ENCODE results near the gene HMOX2. TPM values are rescaled to one million over a fixed set of nuclear protein-coding genes. Genes with fewer than 3 reads are reported as not detected.

Gene HMOX2
- 10 to 100 TPM; 84.4 to 88.4 TPM for total RNA-seq

- peaks cover 33% of the 10 kb centered on the region for H3K4me1 Mint-ChIP-seq
- DNase-seq, result peak; percentile 97
- H3K4me3 Mint-ChIP-seq, result peak within 1 kb of the TSS; percentile 91
- H3K9me3 Mint-ChIP-seq, result peaks cover 1% of the 10 kb centered on the region
- peak within 1 kb of the TSS; percentile 94 for H3K27ac Mint-ChIP-seq
- no peaks in the 10 kb centered on the region for H3K27me3 Mint-ChIP-seq
- H3K36me3 Mint-ChIP-seq, result peaks cover 24% of the 10 kb centered on the region
Observed at GRCh38 chr16:4475880-4476788, at the start of gene HMOX2. HMOX2 (plus strand) TSS chr16:4476398; CDS start chr16:4505525, 29,127 bp downstream.

- peaks cover 26% of the 10 kb centered on the region for H3K4me1 Mint-ChIP-seq
- no peaks in the 10 kb centered on the region for H3K9me3 Mint-ChIP-seq
- H3K27me3 Mint-ChIP-seq, result no peaks in the 10 kb centered on the region
- DNase-seq, result no peak
- H3K4me3 Mint-ChIP-seq, result peak overlapping the region; percentile 99
- peak overlapping the region; percentile 99 for H3K27ac Mint-ChIP-seq
- H3K36me3 Mint-ChIP-seq, result peaks cover 38% of the 10 kb centered on the region
Observed at GRCh38 chr16:4426722-4427372, 49.4 kb upstream of the HMOX2 start.

GRCh38 chr16:4428500-4428899 lies 47.7 kb upstream of the HMOX2 start:
- H3K36me3 Mint-ChIP-seq, result peaks cover 37% of the 10 kb centered on the region
- H3K27ac Mint-ChIP-seq, result peak overlapping the region; percentile 34
- H3K4me1 Mint-ChIP-seq, result peaks cover 28% of the 10 kb centered on the region

GRCh38 chr16:4431023-4431422 lies 45.2 kb upstream of the HMOX2 start:
- Mint-ChIP-seq H3K27me3 (no peaks in the 10 kb centered on the region), H3K36me3 (peaks cover 35% of the 10 kb centered on the region), H3K9me3 (no peaks in the 10 kb centered on the region), H3K4me1 (peaks cover 30% of the 10 kb centered on the region), H3K4me3 (no peak overlapping the region), H3K27ac (no peak overlapping the region)
- no peak for DNase-seq

More at GRCh38 chr16:4428500-4428899, 47.7 kb upstream of the HMOX2 start:
- Mint-ChIP-seq H3K4me3 (peak overlapping the region; percentile 22), H3K9me3 (no peaks in the 10 kb centered on the region), H3K27me3 (no peaks in the 10 kb centered on the region)
- no peak for DNase-seq

- peaks cover 25% of the 10 kb centered on the region for H3K36me3 Mint-ChIP-seq
- H3K27ac Mint-ChIP-seq, result no peak overlapping the region
- H3K4me3 Mint-ChIP-seq, result no peak overlapping the region
- H3K4me1 Mint-ChIP-seq, result peaks cover 19% of the 10 kb centered on the region
- no peak for DNase-seq
- no peaks in the 10 kb centered on the region for H3K9me3 Mint-ChIP-seq
- H3K27me3 Mint-ChIP-seq, result no peaks in the 10 kb centered on the region
Observed at GRCh38 chr16:4433228-4433627, 43.0 kb upstream of the HMOX2 start.

- H3K36me3 Mint-ChIP-seq, result peaks cover 18% of the 10 kb centered on the region
- peaks cover 14% of the 10 kb centered on the region for H3K4me1 Mint-ChIP-seq
- no peak for DNase-seq
- H3K27ac Mint-ChIP-seq, result no peak overlapping the region
- H3K4me3 Mint-ChIP-seq, result no peak overlapping the region
- no peaks in the 10 kb centered on the region for H3K27me3 Mint-ChIP-seq
- no peaks in the 10 kb centered on the region for H3K9me3 Mint-ChIP-seq
Observed at GRCh38 chr16:4433914-4434787, 42.0 kb upstream of the HMOX2 start.

GRCh38 chr16:4435337-4436067 lies 40.7 kb upstream of the HMOX2 start:
- peaks cover 12% of the 10 kb centered on the region for H3K4me1 Mint-ChIP-seq
- H3K4me3 Mint-ChIP-seq, result no peak overlapping the region
- no peaks in the 10 kb centered on the region for H3K9me3 Mint-ChIP-seq
- H3K27me3 Mint-ChIP-seq, result no peaks in the 10 kb centered on the region
- H3K27ac Mint-ChIP-seq, result peak overlapping the region; percentile 42
- no peak for DNase-seq
- H3K36me3 Mint-ChIP-seq, result peaks cover 14% of the 10 kb centered on the region

- no peaks in the 10 kb centered on the region for H3K27me3 Mint-ChIP-seq
Observed at GRCh38 chr16:4437366-4437765, 38.8 kb upstream of the HMOX2 start.

GRCh38 chr16:4442371-4442770 lies 33.8 kb upstream of the HMOX2 start:
- peaks cover 29% of the 10 kb centered on the region for H3K36me3 Mint-ChIP-seq
- H3K9me3 Mint-ChIP-seq, result no peaks in the 10 kb centered on the region
- H3K27me3 Mint-ChIP-seq, result no peaks in the 10 kb centered on the region
- H3K27ac Mint-ChIP-seq, result no peak overlapping the region
- no peak overlapping the region for H3K4me3 Mint-ChIP-seq
- no peak for DNase-seq
- H3K4me1 Mint-ChIP-seq, result no peaks in the 10 kb centered on the region

More at GRCh38 chr16:4437366-4437765, 38.8 kb upstream of the HMOX2 start:
- H3K36me3 Mint-ChIP-seq, result peaks cover 17% of the 10 kb centered on the region
- H3K9me3 Mint-ChIP-seq, result no peaks in the 10 kb centered on the region
- H3K4me1 Mint-ChIP-seq, result peaks cover 12% of the 10 kb centered on the region
- H3K4me3 Mint-ChIP-seq, result no peak overlapping the region
- DNase-seq, result no peak
- no peak overlapping the region for H3K27ac Mint-ChIP-seq

GRCh38 chr16:4443271-4443670 lies 32.9 kb upstream of the HMOX2 start:
- H3K27me3 Mint-ChIP-seq, result no peaks in the 10 kb centered on the region
- H3K4me1 Mint-ChIP-seq, result no peaks in the 10 kb centered on the region
- H3K36me3 Mint-ChIP-seq, result peaks cover 28% of the 10 kb centered on the region
- no peak overlapping the region for H3K4me3 Mint-ChIP-seq
- H3K9me3 Mint-ChIP-seq, result no peaks in the 10 kb centered on the region
- no peak for DNase-seq
- H3K27ac Mint-ChIP-seq, result no peak overlapping the region

- Mint-ChIP-seq H3K36me3 (peaks cover 28% of the 10 kb centered on the region), H3K9me3 (no peaks in the 10 kb centered on the region), H3K27me3 (no peaks in the 10 kb centered on the region), H3K4me1 (no peaks in the 10 kb centered on the region), H3K27ac (no peak overlapping the region), H3K4me3 (no peak overlapping the region)
- DNase-seq, result no peak
Observed at GRCh38 chr16:4443986-4444385, 32.2 kb upstream of the HMOX2 start.

- peaks cover 10% of the 10 kb centered on the region for H3K36me3 Mint-ChIP-seq
- DNase-seq, result no peak
Observed at GRCh38 chr16:4450430-4450829, 25.8 kb upstream of the HMOX2 start.

GRCh38 chr16:4450931-4451519 lies 25.2 kb upstream of the HMOX2 start:
- H3K4me1 Mint-ChIP-seq, result no peaks in the 10 kb centered on the region
- H3K36me3 Mint-ChIP-seq, result peaks cover 12% of the 10 kb centered on the region
- no peaks in the 10 kb centered on the region for H3K9me3 Mint-ChIP-seq
- H3K4me3 Mint-ChIP-seq, result no peak overlapping the region
- peak overlapping the region; percentile 54 for H3K27ac Mint-ChIP-seq
- no peaks in the 10 kb centered on the region for H3K27me3 Mint-ChIP-seq
- DNase-seq, result no peak

More at GRCh38 chr16:4450430-4450829, 25.8 kb upstream of the HMOX2 start:
- H3K27ac Mint-ChIP-seq, result no peak overlapping the region
- H3K4me1 Mint-ChIP-seq, result no peaks in the 10 kb centered on the region
- no peaks in the 10 kb centered on the region for H3K27me3 Mint-ChIP-seq
- no peak overlapping the region for H3K4me3 Mint-ChIP-seq
- no peaks in the 10 kb centered on the region for H3K9me3 Mint-ChIP-seq

GRCh38 chr16:4452674-4453073 lies 23.5 kb upstream of the HMOX2 start:
- no peak for DNase-seq
- Mint-ChIP-seq H3K27me3 (no peaks in the 10 kb centered on the region), H3K9me3 (no peaks in the 10 kb centered on the region), H3K36me3 (peaks cover 17% of the 10 kb centered on the region), H3K4me3 (no peak overlapping the region), H3K27ac (no peak overlapping the region), H3K4me1 (no peaks in the 10 kb centered on the region)
